HCT116 (cell line): Measurements from ENCODE around the gene ARHGAP8. TPM values are rescaled to one million over a fixed set of nuclear protein-coding genes. Genes with fewer than 3 reads are reported as not detected.

ENCODE experiments used
- ATAC-seq: fragments of 200-7000 bp; cut with Tn5 transposase; 2 replicates; pipeline ENCODE4 v1.9.1; 2020; ENCODE audit warnings: mild to moderate bottlenecking, moderate library complexity
- BruUV-seq: library from RNA; stranded (reverse); fragments of 400-500 nt; replicated peaks from 2 replicates; lab custom pipeline; 2021; lab: Mats Ljungman, UMichigan
- CTCF ChIA-PET: fragments of 300-600 bp; sonication (Branson Sonifier 250); formaldehyde crosslinking; loops from one replicate; lab custom pipeline; 2021; ENCODE audit warnings: antibody characterized with exemption; lab: Charles Lee
- POLR2A ChIA-PET: fragments of 300-600, 350-600 bp; sonication (Branson Sonifier 250); formaldehyde crosslinking; loops from one replicate; lab custom pipeline; 2021; ENCODE audit warnings: antibody characterized with exemption; lab: Charles Lee
- RAD21 ChIA-PET, 2 experiments: fragments of 300-600 bp; sonication (Branson Sonifier 250); formaldehyde crosslinking; loops; one replicate each; lab custom pipeline; 2023; ENCODE audit warnings: low total read pairs in 2 of 2; ENCODE audit not compliant: uncharacterized antibody in 2 of 2, unreplicated experiment in 2 of 2, low non-redundant PET in 1 of 2; lab: Charles Lee
- DNase-seq: peaks from one replicate; pipeline ENCODE4 v3.0.0-alpha.2; 2010; ENCODE audit warnings: low read depth, low spot score
- H2AFZ ChIP-seq: fragments of 200-600 bp; shearing (Covaris generic), sonication (generic); 2 replicates; pipeline ENCODE4 v1.6.1; 2017; ENCODE audit warnings: low read depth, mixed run types, mixed read lengths, antibody characterized with exemption, low read length; ENCODE audit not compliant: poor library complexity, severe bottlenecking
- H3K27ac ChIP-seq: 2 replicates; pipeline ENCODE4 v1.5.1; 2012; ENCODE audit warnings: low read depth, low read length
- H3K27me3 ChIP-seq: fragments of 200-600 bp; sonication (generic); 2 replicates; pipeline ENCODE4 v1.6.1; 2016; ENCODE audit warnings: mixed run types, low read length, mixed read lengths; ENCODE audit not compliant: insufficient read depth
- H3K36me3 ChIP-seq, 2 experiments: fragments of 200-500 bp in 1 of 2; fragments of 200-600 bp in 1 of 2; sonication (Bioruptor generic) in 1 of 2; sonication (generic) in 1 of 2; 2 replicates each; pipeline versions ENCODE4 v1.5.1 to v1.6.1; 2014 to 2016; ENCODE audit warnings: low read length in 2 of 2, inconsistent platforms in 1 of 2, mixed read lengths in 1 of 2, mixed run types in 1 of 2; ENCODE audit not compliant: insufficient read depth in 2 of 2, control insufficient read depth in 1 of 2
- H3K4me1 ChIP-seq, 2 experiments: fragments of 200-600 bp in 1 of 2; sonication (generic) in 1 of 2; 2 replicates each; pipeline versions ENCODE4 v1.5.1 to v1.6.1; 2012 to 2017; ENCODE audit warnings: low read length in 2 of 2, inconsistent platforms in 1 of 2, mild to moderate bottlenecking in 1 of 2, mixed read lengths in 1 of 2, mixed run types in 1 of 2, moderate library complexity in 1 of 2; ENCODE audit not compliant: insufficient read depth in 2 of 2, control insufficient read depth in 1 of 2
- H3K4me2 ChIP-seq: fragments of 200-600 bp; sonication (generic); 2 replicates; pipeline ENCODE4 v1.6.1; 2017; ENCODE audit warnings: mixed run types, low read length, mixed read lengths
- H3K4me3 ChIP-seq, 2 experiments: fragments of 200-600 bp in 1 of 2; sonication (generic) in 1 of 2; replicated peaks in 1 of 2; 2 replicates each; pipeline ENCODE4 v1.5.1; 2011 to 2016; ENCODE audit warnings: low read length in 2 of 2, control low read depth in 1 of 2, low read depth in 1 of 2, mild to moderate bottlenecking in 1 of 2, mixed read lengths in 1 of 2, mixed run types in 1 of 2
- H3K79me2 ChIP-seq: fragments of 200-600 bp; sonication (generic); 2 replicates; pipeline ENCODE4 v1.6.1; 2017; ENCODE audit warnings: mild to moderate bottlenecking, mixed run types, low read length, moderate library complexity, mixed read lengths; ENCODE audit not compliant: insufficient read depth
- H3K9ac ChIP-seq: fragments of 200-600 bp; sonication (generic); 2 replicates; pipeline ENCODE4 v1.6.1; 2016; ENCODE audit warnings: low read length, mixed read lengths
- H3K9me2 ChIP-seq: fragments of 200-600 bp; sonication (generic), shearing (Covaris generic); 2 replicates; pipeline ENCODE4 v1.6.1; 2017; ENCODE audit warnings: mixed run types, mild to moderate bottlenecking, moderate library complexity; ENCODE audit not compliant: insufficient read depth
- H3K9me3 ChIP-seq, 2 experiments: fragments of 200-500 bp in 1 of 2; fragments of 200-600 bp in 1 of 2; sonication (Bioruptor generic) in 1 of 2; sonication (generic) in 1 of 2; 2 replicates each; pipeline ENCODE4 v1.6.1; 2014 to 2017; ENCODE audit warnings: low read length in 2 of 2, mixed read lengths in 2 of 2, inconsistent platforms in 1 of 2, low read depth in 1 of 2, mild to moderate bottlenecking in 1 of 2, mixed run types in 1 of 2, moderate library complexity in 1 of 2; ENCODE audit not compliant: control insufficient read depth in 1 of 2, insufficient read depth in 1 of 2
- H4K20me1 ChIP-seq: fragments of 200-600 bp; sonication (generic), shearing (Covaris generic); 2 replicates; pipeline ENCODE4 v1.6.1; 2017; ENCODE audit warnings: mixed run types, mild to moderate bottlenecking, moderate library complexity; ENCODE audit not compliant: insufficient read depth
- CBX3 ChIP-seq: IDR thresholded peaks from 2 replicates; pipeline ENCODE4 v1.6.1; 2012; ENCODE audit warnings: low read depth
- EZH2 ChIP-seq: fragments of 200-600 bp; sonication (generic); IDR thresholded peaks from 2 replicates; pipeline ENCODE4 v1.6.1; 2017; ENCODE audit warnings: antibody characterized with exemption, mixed run types
- FOSL1 ChIP-seq: IDR thresholded peaks from 2 replicates; pipeline ENCODE4 v1.6.1; 2012; ENCODE audit warnings: low read depth
- POLR2A ChIP-seq: IDR thresholded peaks from 2 replicates; pipeline ENCODE4 v1.7.0; 2011; ENCODE audit warnings: borderline replicate concordance; ENCODE audit not compliant: insufficient read depth, insufficient read length; ENCODE audit errors: extremely low read depth
- RAD21 ChIP-seq: IDR thresholded peaks from 2 replicates; pipeline ENCODE4 v1.6.1; 2012; ENCODE audit warnings: low read depth, mild to moderate bottlenecking
- SIN3A ChIP-seq: IDR thresholded peaks from 2 replicates; pipeline ENCODE4 v1.6.1; 2012; ENCODE audit warnings: low read depth
- SP1 ChIP-seq: IDR thresholded peaks from 2 replicates; pipeline ENCODE4 v1.6.1; 2012; ENCODE audit warnings: low read depth
- SRF ChIP-seq: IDR thresholded peaks from 2 replicates; pipeline ENCODE4 v1.6.1; 2012; ENCODE audit warnings: low read depth
- YY1 ChIP-seq: IDR thresholded peaks from 2 replicates; pipeline ENCODE4 v1.6.1; 2011; ENCODE audit warnings: low read length, low read depth, moderate library complexity, mild to moderate bottlenecking; ENCODE audit not compliant: insufficient replicate concordance; ENCODE audit errors: extremely low read depth
- ZNF274 ChIP-seq: fragments of 200-500 bp; sonication (Bioruptor generic); IDR thresholded peaks from 2 replicates; pipeline ENCODE4 v1.6.1; 2014; ENCODE audit warnings: mild to moderate bottlenecking, low read depth, low read length, inconsistent platforms
- intact Hi-C: fragments of 100-400 bp; cut with micrococcal nuclease; formaldehyde crosslinking; loops from 2 replicates; pipeline ENCODE4 v1.10.0; 2022
- total RNA-seq: library from RNA; stranded (reverse); gene quantifications from one replicate; pipeline ENCODE4 v1.2.1, GENCODE V29; 2021; ENCODE audit not compliant: unreplicated experiment
- TF ChIP-seq, protein P1 (sequence below), 3 experiments: fragments of 200-600 bp in 1 of 3; sonication (generic) in 1 of 3; IDR thresholded peaks in 2 of 3; conservative IDR thresholded peaks in 1 of 3; 2 replicates each; pipeline ENCODE4 v1.5.1; 2012 to 2017; ENCODE audit warnings: low read depth in 2 of 3, low read length in 2 of 3, antibody characterized with exemption in 1 of 3, borderline replicate concordance in 1 of 3, control low read depth in 1 of 3, mild to moderate bottlenecking in 1 of 3, mixed read lengths in 1 of 3, mixed run types in 1 of 3, moderate library complexity in 1 of 3; ENCODE audit not compliant: insufficient read depth in 1 of 3
- TF ChIP-seq, protein P2 (sequence below): IDR thresholded peaks from 2 replicates; pipeline ENCODE4 v1.6.1; 2011; ENCODE audit warnings: mild to moderate bottlenecking, low read length, moderate library complexity; ENCODE audit not compliant: insufficient replicate concordance; ENCODE audit errors: extremely low read depth
- TF ChIP-seq, protein P3 (sequence below): IDR thresholded peaks from 2 replicates; pipeline ENCODE4 v1.6.1; 2012
- TF ChIP-seq, protein P4 (sequence below): IDR thresholded peaks from 2 replicates; pipeline ENCODE4 v1.6.1; 2012

ARHGAP8 gene
- total RNA-seq, 1 experiment from 2014 or later: 67.5 TPM

DNA sequence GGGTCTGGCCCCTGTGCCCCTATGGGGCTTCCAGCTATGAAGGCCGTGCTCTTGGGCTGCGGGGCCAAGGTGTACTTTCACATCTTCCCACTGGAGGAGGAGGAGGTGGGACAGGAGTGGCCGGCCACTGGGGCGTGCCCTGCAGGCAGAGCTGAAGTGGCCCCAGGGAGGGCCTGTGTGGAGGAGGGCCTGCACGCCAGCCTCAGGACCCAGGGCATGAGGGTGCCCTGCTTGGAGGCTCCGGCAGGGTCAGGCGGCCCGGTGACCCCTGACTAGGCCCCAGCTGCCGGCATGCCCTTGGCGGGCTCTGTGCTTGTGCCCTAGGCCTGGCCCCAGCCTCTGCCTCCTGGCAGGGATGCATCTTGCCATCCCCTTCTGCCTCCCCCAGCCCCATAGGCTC is 45.2 kb upstream of the ARHGAP8 start:
- Histone ChIP-seq H3K27ac (peak overlapping the region; percentile 10; the same call in 1 of the 2 replicates), H3K9ac (peak overlapping the region; percentile 11; the same call in 1 of the 2 replicates), H3K4me2 (peak overlapping the region; percentile 36), H3K79me2 (peaks cover 48% of the 10 kb centered on the region), H3K4me1 (peaks cover 6 to 35% of the 10 kb centered on the region in 2 experiments; a peak in 3 of 4 replicates), H3K9me3 (no peaks in the 10 kb centered on the region), H3K27me3 (no peaks in the 10 kb centered on the region), H3K9me2 (no peaks in the 10 kb centered on the region), H4K20me1 (no peaks in the 10 kb centered on the region), H3K4me3 (no peak overlapping the region), H2AFZ (no peak overlapping the region), H3K36me3 (no peaks in the 10 kb centered on the region)
- intact Hi-C loops: no loop called here
- ATAC-seq (no peak), DNase-seq (no peak)
- no TSS peak for BruUV-seq
- TF ChIP-seq SRF (no peak), CBX3 (no peak), YY1 (no peak), ZNF274 (no peak), RAD21 (no peak), EZH2 (no peak), SIN3A (no peak), FOSL1 (no peak), SP1 (no peak), POLR2A (no peak)
- TF ChIP-seq, protein P1, sequence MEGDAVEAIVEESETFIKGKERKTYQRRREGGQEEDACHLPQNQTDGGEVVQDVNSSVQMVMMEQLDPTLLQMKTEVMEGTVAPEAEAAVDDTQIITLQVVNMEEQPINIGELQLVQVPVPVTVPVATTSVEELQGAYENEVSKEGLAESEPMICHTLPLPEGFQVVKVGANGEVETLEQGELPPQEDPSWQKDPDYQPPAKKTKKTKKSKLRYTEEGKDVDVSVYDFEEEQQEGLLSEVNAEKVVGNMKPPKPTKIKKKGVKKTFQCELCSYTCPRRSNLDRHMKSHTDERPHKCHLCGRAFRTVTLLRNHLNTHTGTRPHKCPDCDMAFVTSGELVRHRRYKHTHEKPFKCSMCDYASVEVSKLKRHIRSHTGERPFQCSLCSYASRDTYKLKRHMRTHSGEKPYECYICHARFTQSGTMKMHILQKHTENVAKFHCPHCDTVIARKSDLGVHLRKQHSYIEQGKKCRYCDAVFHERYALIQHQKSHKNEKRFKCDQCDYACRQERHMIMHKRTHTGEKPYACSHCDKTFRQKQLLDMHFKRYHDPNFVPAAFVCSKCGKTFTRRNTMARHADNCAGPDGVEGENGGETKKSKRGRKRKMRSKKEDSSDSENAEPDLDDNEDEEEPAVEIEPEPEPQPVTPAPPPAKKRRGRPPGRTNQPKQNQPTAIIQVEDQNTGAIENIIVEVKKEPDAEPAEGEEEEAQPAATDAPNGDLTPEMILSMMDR (IDR thresholded peaks at IDR 0.05 in 2 of 3, conservative IDR thresholded peaks at IDR 0.05 in 1 of 3; ENCODE audit: borderline replicate concordance in 1 of 3, insufficient read depth in 1 of 3, low read depth in 2 of 3, low read length in 2 of 3): no peak
- TF ChIP-seq, protein P2, sequence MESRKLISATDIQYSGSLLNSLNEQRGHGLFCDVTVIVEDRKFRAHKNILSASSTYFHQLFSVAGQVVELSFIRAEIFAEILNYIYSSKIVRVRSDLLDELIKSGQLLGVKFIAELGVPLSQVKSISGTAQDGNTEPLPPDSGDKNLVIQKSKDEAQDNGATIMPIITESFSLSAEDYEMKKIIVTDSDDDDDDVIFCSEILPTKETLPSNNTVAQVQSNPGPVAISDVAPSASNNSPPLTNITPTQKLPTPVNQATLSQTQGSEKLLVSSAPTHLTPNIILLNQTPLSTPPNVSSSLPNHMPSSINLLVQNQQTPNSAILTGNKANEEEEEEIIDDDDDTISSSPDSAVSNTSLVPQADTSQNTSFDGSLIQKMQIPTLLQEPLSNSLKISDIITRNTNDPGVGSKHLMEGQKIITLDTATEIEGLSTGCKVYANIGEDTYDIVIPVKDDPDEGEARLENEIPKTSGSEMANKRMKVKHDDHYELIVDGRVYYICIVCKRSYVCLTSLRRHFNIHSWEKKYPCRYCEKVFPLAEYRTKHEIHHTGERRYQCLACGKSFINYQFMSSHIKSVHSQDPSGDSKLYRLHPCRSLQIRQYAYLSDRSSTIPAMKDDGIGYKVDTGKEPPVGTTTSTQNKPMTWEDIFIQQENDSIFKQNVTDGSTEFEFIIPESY: no peak
- TF ChIP-seq, protein P3, sequence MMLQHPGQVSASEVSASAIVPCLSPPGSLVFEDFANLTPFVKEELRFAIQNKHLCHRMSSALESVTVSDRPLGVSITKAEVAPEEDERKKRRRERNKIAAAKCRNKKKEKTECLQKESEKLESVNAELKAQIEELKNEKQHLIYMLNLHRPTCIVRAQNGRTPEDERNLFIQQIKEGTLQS: no peak
- TF ChIP-seq, protein P4, sequence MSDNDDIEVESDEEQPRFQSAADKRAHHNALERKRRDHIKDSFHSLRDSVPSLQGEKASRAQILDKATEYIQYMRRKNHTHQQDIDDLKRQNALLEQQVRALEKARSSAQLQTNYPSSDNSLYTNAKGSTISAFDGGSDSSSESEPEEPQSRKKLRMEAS: no peak
- ChIA-PET CTCF (no interaction called here), RAD21 (no interaction called here), POLR2A (no interaction called here)
